Activated CD8-positive, alpha-beta T cell treated with anti-CD3 and anti-CD28 coated beads for 36 hours (primary cell): ENCODE data around the gene CALML3. TPM values are rescaled to one million over a fixed set of nuclear protein-coding genes. Genes with fewer than 3 reads are reported as not detected.

Experiments used
- ATAC-seq: fragments of 200-7000 bp; cut with Tn5 transposase; one replicate; pipeline ENCODE4 v1.10.0; 2021; ENCODE audit warnings: mild to moderate bottlenecking, moderate library complexity
- CTCF ChIA-PET: fragments of 350-600 bp; sonication (Branson Sonifier 250); formaldehyde crosslinking; loops from one replicate; lab custom pipeline; 2021; ENCODE audit warnings: antibody characterized with exemption; lab: Charles Lee
- POLR2A ChIA-PET: fragments of 350-600 bp; sonication (Branson Sonifier 250); formaldehyde crosslinking; loops from one replicate; lab custom pipeline; 2021; ENCODE audit warnings: antibody characterized with exemption; lab: Charles Lee
- DNase-seq: peaks from one replicate; pipeline ENCODE4 v3.0.0-alpha.2; 2020
- H3K27ac Mint-ChIP-seq: one replicate; pipeline ENCODE4 v1.8.0; 2021; ENCODE audit warnings: mild to moderate bottlenecking, mixed read lengths
- H3K27me3 Mint-ChIP-seq: one replicate; pipeline ENCODE4 v1.8.0; 2021; ENCODE audit warnings: mixed read lengths
- H3K36me3 Mint-ChIP-seq: one replicate; pipeline ENCODE4 v1.8.0; 2021; ENCODE audit warnings: low read depth, mixed read lengths
- H3K4me1 Mint-ChIP-seq: one replicate; pipeline ENCODE4 v1.8.0; 2021; ENCODE audit warnings: low read depth, mixed read lengths
- H3K4me3 Mint-ChIP-seq: one replicate; pipeline ENCODE4 v1.8.0; 2021; ENCODE audit warnings: mild to moderate bottlenecking, moderate library complexity, mixed read lengths
- H3K9me3 Mint-ChIP-seq: one replicate; pipeline ENCODE4 v1.8.0; 2021; ENCODE audit warnings: mixed read lengths
- CTCF ChIP-seq: fragments of 200-600 bp; IDR thresholded peaks from one replicate; pipeline ENCODE4 v1.8.0; 2022; ENCODE audit warnings: antibody characterized with exemption, mild to moderate bottlenecking
- intact Hi-C: fragments of 100-400 bp; cut with micrococcal nuclease; formaldehyde crosslinking; loops from one replicate; pipeline ENCODE4 v1.10.0; 2022
- total RNA-seq, 2 experiments: library from RNA; stranded (reverse); gene quantifications; one replicate each; pipeline ENCODE4 v1.2.3, GENCODE V29; 2021

The CALML3 gene
- total RNA-seq, 2 experiments from 2014 or later = not detected

- intact Hi-C loops = no loop called here
- ATAC-seq (no peak), DNase-seq (no peak)
- no peaks in the 10 kb centered on the region for H3K4me1 Mint-ChIP-seq
- no peak overlapping the region for H3K4me3 Mint-ChIP-seq
- H3K9me3 Mint-ChIP-seq = no peaks in the 10 kb centered on the region
- ChIA-PET CTCF (no interaction called here), POLR2A (no interaction called here)
- no peaks in the 10 kb centered on the region for H3K27me3 Mint-ChIP-seq
- no peak overlapping the region for H3K27ac Mint-ChIP-seq
- no peaks in the 10 kb centered on the region for H3K36me3 Mint-ChIP-seq
- no peak for TF ChIP-seq CTCF
Observed at GRCh38 chr10:5532618-5533097, 7.9 kb downstream of the CALML3 start.

GRCh38 chr10:5533098-5533731 is 8.5 kb downstream of the CALML3 start:
- Mint-ChIP-seq H3K27me3 (no peaks in the 10 kb centered on the region), H3K36me3 (no peaks in the 10 kb centered on the region), H3K9me3 (no peaks in the 10 kb centered on the region), H3K4me1 (no peaks in the 10 kb centered on the region), H3K4me3 (no peak overlapping the region), H3K27ac (no peak overlapping the region)
- intact Hi-C loops = no loop called here
- ChIA-PET CTCF (no interaction called here), POLR2A (no interaction called here)
- TF ChIP-seq CTCF = no peak
- ATAC-seq (no peak), DNase-seq (no peak)

- H3K4me3 Mint-ChIP-seq = no peak overlapping the region
- ATAC-seq = no peak
- POLR2A ChIA-PET = interaction anchor here (0.6 kb wide), 1 partner anchor 147 kb away, joined by 4 read pairs; no protein-coding TSS in a partner anchor
- intact Hi-C loops = no loop called here
- no peaks in the 10 kb centered on the region for H3K4me1 Mint-ChIP-seq
- no peaks in the 10 kb centered on the region for H3K27me3 Mint-ChIP-seq
- H3K27ac Mint-ChIP-seq = no peak overlapping the region
- no peaks in the 10 kb centered on the region for H3K9me3 Mint-ChIP-seq
- no peak for DNase-seq
- no peak for TF ChIP-seq CTCF
- no peaks in the 10 kb centered on the region for H3K36me3 Mint-ChIP-seq
- CTCF ChIA-PET = interaction anchor here (0.9 kb wide), 1 partner anchor 88 kb away, joined by 4 read pairs; no protein-coding TSS in a partner anchor
Observed at GRCh38 chr10:5534051-5534821, 9.5 kb downstream of the CALML3 start.

- CTCF ChIA-PET = interaction anchor here (0.9 kb wide), 1 partner anchor 87 kb away, joined by 4 read pairs; no protein-coding TSS in a partner anchor
- no peak for DNase-seq
- no peak overlapping the region for H3K4me3 Mint-ChIP-seq
- H3K36me3 Mint-ChIP-seq = no peaks in the 10 kb centered on the region
- no peaks in the 10 kb centered on the region for H3K9me3 Mint-ChIP-seq
- no peak for ATAC-seq
- intact Hi-C loops = no loop called here
- H3K4me1 Mint-ChIP-seq = no peaks in the 10 kb centered on the region
- no peaks in the 10 kb centered on the region for H3K27me3 Mint-ChIP-seq
- POLR2A ChIA-PET = interaction anchor here (0.6 kb wide), 1 partner anchor 148 kb away, joined by 4 read pairs; no protein-coding TSS in a partner anchor
- TF ChIP-seq CTCF = no peak
- no peak overlapping the region for H3K27ac Mint-ChIP-seq
Observed at GRCh38 chr10:5534880-5535856, 10.4 kb downstream of the CALML3 start.
